Fibroblast of skin of right quadriceps (primary cell): ENCODE results near the gene GLG1.
"Not testable (repeated sequence)": the region's sequence is repeated elsewhere in the genome, so short reads cannot be mapped to it uniquely, and the experiment has no call there.

Experiments used
- DNase-seq: peaks from one replicate; pipeline ENCODE4 v3.0.0-alpha.2; 2013

The GLG1 gene

DNA sequence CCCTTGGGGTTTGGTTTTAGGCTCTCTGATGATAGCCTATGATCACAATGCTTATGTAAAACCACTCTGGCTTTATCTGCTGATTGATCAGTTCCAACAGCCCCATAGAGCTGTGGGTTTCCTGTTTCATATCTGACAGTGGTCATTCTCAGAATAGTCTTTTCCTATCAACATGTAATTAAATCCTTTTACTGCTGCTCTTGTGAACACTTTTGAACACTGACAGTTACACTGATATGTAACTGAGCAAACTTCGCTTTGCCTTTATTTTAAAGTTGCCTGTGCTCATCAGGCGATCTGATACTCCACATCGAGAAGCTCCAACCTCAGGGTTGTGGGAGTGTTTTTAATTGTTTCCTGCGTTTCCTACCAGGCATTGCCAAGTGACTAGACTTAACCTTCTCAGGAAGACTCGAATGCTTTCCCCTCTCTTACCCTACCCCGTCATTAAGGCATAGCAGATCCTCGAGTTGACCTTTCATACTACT is 168.4 kb downstream of the GLG1 start:
- no peak for DNase-seq

DNA sequence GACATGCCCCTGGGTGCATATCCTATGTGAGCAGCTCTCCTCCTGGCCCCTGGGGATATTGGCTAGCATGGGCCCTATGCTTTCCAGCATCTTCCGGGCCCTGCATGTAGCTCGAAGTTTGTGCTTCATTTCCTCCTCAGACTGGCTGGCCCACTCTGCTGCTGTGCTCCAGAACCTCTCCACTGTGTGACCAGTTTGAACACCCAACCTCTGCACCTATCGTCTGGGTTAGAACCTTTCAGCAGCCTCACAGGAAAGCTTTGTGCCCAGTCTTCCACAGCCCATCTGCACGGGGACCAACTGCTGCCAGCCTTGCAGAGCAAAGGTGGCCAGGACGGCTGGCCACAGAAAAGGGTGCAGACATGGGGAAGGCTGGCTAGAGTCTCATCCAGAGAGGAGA is 175.4 kb downstream of the GLG1 start:
- no peak for DNase-seq

DNA sequence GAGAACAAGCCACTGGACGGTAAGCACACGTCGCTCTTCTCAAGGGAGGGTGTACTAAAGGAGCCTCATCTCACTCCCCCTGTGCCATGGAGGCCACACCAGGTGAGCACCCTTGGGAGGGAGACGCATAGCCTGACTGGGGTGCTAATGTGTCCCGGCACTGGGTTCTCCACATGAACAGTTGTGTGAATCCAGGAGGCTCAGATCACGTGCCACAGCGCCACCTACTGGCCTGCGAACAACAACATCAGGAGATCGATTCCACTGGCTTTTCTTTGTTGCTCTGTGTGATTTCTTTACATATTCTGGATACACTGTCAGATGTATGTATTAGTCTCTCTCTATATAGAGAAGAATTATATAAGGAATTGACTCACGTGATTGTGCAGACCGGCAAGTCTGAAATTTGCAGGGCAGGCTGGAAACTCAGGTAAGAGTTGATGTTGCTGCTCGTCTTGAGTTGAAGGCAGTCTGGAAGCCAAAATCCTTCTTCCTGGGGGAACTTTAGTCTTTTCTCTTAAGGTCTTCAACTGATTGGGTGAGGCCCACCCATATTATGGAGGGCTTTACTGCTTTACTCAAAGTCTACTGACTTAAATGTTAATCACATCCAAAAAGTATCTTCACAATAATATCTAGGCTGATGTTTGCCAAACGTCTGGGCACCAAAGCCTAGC is 176.7 kb downstream of the GLG1 start:
- peak; percentile 28 for DNase-seq

DNA sequence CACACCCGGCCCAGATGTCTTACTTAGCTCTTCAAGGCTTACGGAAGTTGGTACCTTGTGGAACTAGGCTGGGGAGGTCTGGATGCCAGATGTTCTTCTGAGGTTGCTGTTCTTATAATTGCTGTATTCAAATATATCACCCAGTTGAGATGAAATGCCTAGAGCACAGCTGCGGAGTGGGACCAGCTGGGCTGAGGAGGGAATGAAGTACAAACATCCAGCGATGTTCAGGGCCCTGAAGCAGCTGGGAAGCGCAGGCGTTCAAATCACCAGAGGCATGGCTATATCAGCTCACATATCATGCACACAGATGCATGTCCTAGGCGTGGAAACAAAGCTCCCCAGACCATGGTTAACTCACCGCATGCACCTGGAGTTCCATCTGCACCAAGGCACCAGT is 178.4 kb downstream of the GLG1 start:
- DNase-seq: not testable (repeated sequence)

DNA sequence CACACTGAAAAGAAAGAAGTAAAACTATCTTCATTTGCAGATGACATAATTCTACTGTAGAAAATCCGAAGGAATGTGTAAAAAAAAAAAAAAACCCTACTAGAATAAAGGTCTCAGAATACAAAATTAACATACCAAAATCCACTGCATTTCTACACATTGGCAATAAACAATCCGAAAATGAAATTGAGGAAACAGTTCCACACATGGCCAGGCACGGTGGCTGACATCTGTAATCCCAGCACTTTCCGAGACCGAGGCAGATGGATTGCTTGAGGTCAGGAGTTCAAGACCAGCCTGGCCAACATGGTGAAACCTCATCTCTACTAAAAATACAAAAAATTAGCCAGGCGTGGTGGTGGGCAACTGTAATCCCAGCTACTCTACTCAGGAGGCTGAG is 181.2 kb downstream of the GLG1 start:
- DNase-seq: not testable (repeated sequence)

DNA sequence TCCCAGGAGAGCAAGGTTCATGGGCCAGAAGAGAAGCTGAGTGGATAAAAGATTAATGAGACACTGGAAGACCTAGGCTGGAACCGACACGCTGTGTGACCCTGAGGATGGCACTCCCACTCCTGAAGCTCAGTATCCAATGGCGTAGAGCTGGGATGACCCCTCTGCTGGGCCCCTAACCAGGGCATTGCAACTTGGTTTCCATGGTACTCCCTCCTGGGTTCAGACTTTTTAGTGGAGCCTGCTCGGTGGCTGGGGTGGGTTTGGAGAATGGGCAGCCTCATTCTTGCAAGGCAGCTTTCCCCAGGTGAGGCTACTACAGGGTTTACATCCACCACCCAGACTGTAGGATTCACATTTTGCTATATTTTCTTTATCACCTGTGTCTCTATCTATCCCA is 183.2 kb downstream of the GLG1 start:
- not testable (repeated sequence) for DNase-seq

DNA sequence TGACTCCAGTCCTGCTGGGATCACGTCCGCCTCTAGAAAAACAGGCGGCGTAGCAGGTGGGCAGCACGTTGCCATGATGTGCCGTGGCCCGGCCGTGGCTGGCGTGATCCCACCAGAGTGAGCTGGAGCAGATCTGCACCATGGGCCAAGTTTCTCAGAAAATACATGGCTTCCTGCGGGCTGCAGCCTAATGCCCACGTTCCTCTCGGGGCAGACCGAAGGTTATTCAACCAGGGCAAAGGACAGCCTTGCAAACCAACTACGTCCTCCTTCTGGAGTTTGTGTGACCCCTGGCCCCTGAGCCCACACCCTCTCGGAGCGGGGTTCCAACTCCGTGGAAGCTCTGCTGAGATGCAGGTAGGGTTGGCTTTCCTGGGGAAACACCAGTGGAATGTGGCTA is 184.8 kb downstream of the GLG1 start:
- not testable (repeated sequence) for DNase-seq

DNA sequence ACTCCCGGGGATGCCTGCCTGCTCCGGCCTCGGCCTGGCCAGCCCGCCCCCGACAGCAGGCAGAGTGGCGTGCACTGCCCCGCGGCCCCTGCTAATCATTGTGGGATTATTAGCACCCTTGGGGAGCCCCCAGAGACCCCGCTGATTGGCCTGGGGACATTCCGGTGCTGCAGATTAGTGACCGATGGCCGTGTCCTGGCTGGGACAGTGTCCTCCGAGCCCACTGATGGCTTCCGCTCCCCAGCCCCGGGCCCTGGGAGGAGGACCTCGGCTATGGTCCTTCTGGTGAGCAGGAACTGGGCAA is 185.5 kb downstream of the GLG1 start:
- not testable (repeated sequence) for DNase-seq

DNA sequence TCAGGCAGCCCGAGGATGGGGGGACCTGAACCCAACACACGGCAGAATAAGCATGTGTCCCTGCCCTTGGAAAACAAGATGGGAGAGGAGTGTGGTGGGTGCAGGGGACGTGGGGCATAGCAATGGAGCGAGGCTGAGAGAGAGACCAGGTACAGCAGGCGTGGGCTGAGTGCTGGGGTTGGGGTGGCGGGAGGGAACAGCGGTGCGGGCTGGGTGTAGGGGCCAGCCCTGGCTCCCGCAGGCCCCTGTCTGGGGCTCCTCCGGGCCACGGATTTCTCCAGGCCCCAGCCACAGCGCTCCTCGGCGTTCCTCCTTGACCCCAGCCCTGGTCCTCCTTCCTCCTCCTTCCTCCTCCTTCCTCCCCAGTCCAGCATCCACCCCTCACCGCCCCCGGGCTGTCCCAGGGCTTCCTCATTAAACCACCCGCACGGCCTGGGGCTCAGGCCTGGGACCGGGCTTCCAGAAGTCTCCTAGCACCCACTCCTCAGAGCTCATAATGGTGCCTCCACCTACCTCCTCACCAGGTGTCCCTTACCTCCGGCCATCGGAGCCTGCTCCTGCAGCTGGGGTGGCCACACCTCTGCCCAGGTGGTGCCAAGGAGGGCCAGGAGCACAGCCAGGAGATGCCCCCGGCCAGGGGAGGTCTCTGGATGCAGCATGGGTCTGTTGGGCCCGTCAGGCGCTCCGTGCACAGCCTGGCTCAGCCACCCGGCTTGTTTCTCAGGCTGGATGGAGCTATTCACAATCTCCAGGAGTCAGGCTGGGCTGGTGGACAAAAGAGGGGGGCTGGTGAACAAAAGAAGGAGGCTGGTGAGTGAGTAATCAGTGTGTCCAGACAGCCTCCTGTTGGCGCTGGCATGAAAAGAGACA is 186.1 kb downstream of the GLG1 start, which contains the start of gene CLEC18B:
CLEC18B (minus strand) TSS at position 867 of the 870 bp plus-strand sequence; CDS start at position 659, 208 bp downstream.
- DNase-seq: not testable (repeated sequence)

DNA sequence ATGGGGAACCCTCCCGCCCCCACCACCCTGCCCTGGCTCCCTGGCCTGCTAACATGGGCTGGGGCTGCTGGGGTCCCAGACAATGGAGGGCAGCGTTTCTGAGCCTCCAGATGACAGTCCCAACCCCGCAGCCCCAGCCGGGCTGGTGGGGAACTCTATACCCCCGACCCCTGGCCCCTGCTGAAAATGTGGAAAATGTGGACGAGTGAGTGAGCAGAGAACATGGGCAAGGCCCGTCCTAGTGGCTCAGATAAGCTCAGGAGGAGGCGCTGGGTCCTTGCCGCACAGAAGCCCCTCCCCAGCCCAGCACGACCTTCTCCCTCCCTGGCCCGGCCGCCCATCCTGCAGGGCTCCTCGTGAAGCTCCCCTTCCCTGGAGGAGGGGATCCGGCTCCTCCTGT is 187.1 kb downstream of the GLG1 start:
- DNase-seq: not testable (repeated sequence)

DNA sequence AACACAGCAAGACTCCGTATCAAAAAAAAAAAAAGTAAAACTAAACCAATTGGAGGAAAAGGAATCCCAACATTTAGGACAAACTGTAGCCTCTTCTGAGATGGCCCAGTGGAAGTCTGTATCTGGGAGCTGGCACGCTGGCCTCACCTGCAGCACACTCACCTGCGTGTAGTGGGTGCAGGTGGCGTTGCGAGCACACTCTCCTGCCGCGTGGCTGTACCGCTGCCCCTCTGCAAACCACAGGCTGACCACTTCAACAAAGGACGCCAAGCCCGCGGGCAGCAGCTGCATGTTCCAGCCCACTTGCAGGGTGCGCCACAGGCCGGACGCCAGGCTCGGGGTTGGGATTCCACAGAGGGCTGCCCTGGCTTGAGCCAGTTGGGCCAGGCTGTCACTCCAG is 189.0 kb downstream of the GLG1 start:
- DNase-seq: not testable (repeated sequence)

DNA sequence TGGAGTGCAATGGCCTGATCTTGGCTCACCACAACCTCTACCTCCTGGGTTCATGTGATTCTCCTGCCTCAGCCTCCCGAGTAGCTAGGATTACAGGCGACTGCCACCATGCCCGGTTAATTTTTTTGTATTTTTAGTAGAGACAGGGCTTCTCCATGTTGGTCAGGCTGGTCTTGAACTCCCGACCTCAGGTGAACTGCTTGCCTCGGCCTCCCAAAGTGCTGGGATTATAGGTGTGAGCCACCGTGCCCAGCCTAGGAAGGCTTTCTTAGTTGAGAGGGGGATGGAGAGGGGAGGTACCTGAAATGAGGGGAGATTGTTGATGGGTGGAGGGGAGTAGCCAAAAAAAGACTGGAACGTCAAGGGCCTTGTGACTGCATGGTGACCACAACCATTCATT is 193.0 kb downstream of the GLG1 start:
- not testable (repeated sequence) for DNase-seq

DNA sequence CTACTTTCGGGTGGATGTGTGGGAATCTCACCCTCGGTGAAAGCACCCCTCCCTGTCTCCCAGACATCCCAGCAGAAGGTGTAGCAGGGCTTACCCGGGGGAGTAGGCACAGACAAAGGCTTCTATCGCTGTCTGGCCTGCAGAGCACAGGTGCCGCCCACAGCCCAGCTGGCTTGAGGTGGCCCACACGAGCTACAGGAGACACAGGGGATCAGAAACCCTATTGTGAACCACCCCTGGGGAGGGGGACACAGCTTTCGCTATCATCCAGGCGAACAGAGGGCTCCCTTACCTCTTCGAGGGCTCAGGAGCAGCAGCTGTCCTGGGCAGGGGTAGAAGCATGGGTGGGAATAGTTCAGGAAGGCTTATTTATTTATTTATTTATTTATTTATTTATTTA is 193.4 kb downstream of the GLG1 start:
- not testable (repeated sequence) for DNase-seq

DNA sequence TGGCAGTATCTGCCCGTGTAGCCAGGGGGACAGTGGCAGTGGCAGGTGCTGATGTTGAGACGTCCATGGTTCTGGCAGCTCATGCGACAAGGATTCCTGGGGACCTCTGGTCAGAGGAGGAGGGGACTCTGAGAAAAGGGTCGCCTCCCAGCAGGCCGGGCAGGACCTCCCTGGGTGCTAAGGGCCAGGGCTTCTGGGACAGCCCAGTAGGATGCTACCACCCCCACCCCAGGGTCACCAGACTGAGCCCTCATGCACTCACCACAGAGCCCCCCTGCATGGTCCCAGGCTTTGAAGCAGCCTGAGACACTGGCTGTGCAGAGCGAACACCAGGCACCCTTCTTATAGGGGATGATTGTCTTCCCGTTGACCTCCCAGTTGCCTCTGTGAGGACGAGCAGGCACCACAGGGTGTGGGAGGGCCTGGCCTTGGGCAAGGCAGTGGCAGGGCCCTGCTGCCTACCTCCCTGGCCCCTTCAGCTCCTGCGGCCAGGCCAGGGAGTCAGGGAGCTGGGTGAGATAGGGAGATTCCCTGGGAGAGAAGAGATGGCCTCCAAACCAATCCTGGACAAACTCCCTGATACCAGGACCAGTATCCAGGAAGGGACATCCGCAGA is 194.0 kb downstream of the GLG1 start:
- DNase-seq: not testable (repeated sequence)

DNA sequence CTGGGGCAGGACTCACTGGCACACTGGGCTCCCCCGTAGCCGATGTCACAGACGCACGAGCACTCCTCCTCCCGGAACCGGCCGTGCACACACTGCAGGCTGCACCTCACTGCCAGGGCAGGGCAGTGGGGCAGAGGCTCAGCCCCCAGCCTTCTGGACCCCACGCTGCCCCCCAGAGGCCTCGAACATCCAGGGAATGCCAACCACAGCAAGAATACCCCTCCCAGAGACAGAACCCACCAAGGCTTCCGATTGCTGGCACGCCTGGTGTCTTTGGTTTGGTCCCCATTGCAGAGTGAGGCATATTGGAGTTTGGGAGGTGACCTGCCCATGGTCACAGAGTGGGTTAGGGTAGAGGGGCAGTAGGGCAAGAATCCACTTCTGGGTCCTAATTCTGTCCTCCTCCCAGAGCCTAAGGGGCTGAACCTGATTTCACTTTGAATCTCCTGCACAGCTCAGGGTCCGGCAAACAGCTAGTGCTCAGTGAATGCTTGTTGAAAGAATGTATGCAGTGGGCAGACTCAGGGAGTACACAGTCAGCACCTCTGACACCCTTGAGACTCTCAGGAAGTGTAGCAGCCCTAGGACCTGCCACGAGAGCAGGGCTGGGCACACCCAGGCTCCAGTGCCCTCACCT is 194.7 kb downstream of the GLG1 start:
- DNase-seq: not testable (repeated sequence)

DNA sequence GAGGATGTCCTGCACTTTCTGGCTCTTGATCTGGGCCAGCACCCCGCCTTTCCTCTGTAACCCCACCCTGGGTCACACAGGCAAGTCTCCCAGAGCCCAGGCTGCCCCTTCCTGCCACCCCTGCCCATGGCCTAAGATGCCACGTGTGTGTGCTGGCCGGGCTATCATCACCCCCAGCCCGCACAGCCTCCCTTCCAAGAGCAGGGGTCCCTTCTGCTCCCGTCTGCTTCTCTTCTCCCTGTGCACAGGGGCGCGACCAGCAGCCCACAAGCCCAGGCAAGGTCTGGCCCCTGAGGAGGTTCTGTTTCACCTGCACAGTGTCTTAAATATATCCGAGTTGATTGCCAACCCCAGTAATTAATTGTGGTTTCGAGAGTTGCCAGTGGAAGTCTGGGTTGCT is 195.9 kb downstream of the GLG1 start:
- DNase-seq: not testable (repeated sequence)

DNA sequence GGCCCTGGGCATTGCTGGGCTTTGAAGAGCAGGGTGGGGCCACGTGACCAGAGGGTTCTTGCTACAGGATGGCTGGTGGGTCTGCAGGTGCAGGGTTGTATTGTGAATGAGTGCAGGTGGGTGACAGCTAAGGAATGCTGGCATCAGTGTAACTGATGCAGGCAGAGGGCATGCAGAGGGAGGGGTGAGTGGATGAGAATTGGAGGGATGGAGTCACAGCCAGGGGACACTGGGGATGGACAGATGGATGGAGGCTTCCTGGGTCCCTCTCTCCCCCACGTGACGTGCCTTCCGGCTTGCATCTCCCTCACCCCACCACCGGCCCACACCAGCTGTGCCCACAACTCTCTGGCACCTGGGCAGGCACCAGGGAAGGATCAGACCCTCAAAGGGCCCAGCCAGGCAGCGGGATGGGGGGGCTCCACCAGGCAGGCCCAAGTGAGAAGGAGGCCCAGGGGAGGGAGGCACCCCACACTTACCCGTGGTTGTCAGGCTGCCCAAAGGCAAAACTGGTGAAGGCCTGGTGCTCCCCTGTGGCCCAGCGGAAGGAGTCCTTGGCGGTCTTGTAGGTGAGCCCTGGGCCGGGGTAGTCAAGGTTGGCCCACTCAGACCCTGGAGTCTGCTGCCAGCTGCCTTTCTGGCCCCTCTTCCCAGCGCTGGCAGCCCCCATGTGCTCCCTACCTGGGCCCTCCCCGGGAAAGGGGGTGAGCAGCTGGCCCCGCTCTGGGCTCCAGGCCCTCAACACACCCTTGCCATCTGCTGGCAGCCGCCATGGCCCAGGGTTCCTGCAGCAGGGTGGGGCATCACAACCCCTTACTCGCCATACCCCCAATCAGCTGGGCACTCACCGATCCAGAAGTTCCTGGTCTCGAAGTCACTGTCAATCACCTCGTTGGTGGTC is 196.6 kb downstream of the GLG1 start:
- DNase-seq: not testable (repeated sequence)

DNA sequence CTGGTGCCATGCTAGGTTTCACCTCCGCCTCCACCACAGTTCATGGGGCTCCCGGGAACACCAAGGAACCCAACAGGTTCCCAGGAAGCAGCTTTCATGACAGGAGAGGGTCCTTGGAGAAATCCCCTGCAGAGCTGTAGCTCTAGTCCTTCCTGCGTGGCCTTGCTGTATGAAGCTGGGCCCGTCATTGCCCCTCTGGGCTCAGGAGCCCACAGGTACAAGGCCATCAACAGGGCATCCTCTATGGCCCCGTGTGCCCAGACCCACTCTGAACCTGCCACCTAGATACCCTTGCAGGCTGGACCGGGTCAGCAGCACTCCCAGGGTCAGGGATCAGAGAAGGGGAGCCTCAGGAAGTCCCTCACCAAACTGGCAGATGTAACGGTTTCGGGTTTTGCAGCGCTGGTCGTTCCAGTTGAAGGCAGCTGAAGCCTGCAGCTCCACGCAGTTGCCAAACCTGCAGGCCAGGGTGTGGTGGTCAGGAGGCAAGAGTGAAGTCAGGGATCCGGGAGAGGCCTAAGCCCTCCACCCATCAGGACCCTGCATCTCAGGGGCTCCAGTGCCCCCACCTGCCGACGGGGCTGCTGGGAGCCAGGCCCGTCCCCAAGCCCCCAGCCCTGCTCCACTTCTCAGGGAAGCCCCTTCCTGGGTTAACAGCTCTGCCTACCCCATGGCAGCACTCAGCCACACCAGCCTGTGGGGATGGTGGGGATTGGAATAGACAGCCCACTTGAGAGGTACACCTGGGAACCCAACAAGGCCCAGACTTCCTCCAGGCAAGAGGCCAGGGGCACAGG is 197.5 kb downstream of the GLG1 start:
- DNase-seq: not testable (repeated sequence)

DNA sequence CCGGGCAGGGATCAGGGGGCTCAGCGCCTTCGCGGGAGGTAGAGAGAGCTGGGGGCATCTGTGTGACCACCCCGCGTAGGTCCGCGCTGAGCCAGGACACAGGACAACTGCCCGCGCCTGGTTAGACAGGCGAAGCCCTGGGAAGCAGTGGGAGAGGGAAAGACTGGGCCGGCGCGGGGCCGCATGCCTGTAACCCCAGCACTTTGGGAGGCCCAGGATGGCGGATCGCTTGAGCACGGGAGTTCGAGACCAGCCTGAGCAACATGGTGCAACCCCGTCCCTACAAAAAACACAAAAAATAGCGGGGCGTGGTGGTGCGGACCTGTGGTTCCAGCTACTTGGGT is 199.6 kb downstream of the GLG1 start:
- not testable (repeated sequence) for DNase-seq

DNA sequence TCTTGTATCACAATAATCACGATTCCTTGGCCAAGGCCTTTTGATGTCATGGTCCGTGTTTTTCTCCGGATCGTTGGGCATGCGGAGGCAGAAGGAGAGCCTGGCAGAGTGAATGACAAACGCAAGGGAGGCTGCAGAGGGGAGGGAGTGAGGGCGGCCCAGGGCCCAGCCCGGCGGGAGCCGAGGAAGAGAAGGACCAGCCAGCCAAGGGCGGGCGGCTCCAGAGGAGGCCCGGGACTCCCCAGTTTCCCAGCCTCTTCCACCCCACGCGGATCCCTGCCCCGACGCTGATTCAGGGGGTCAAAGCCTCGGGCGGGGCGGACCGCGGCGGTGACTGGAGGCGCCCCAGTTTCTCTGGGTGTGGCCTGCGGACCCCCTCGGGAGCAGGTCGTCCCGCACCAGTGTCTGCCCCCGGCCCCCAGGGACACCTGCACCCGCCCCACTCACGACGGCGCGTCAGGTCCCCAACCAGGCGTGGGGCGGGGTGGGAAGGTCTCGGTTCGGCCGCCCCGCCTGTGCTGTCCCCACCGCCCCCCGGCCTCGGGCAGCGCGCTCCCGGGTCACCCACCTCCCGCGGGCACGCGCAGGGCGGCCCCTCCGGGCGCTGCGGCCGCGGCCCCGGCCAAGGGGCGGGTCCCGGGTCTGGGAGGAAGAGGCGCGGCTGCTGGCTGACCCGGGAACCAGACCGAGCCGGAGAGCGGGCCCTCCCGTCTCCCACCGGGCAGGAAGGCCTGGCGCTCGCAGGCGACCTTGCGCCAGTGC is 200.1 kb downstream of the GLG1 start:
- not testable (repeated sequence) for DNase-seq
